ENCODE results near the gene CFAP73. TPM values are rescaled to one million over a fixed set of nuclear protein-coding genes. Genes with fewer than 3 reads are reported as not detected.

CFAP73 gene
- total and polyA plus RNA-seq, 2 experiments from 2014 or later: 0.50 to 0.59 TPM

- Histone ChIP-seq H3K4me1 (ENCODE audit: insufficient read depth) (no peaks in the 10 kb centered on the region), H2AFZ (no peak overlapping the region), H3K4me2 (no peak overlapping the region), H3K9me2 (ENCODE audit: insufficient read depth) (no peaks in the 10 kb centered on the region), H3K79me2 (replicated peaks; ENCODE audit: insufficient read depth) (no peaks in the 10 kb centered on the region), H3K27me3 (ENCODE audit: insufficient read depth) (no peaks in the 10 kb centered on the region), H3K4me3 (no peak overlapping the region), H3K36me3 (ENCODE audit: insufficient read depth) (no peaks in the 10 kb centered on the region), H3K27ac (ENCODE audit: low read depth) (no peak overlapping the region), H4K20me1 (replicated peaks; ENCODE audit: insufficient read depth) (no peaks in the 10 kb centered on the region), H3F3A (replicated peaks; ENCODE audit: low read depth) (no peaks in the 10 kb centered on the region)
- Mint-ChIP-seq H3K4me3 (no peak overlapping the region), H3K27ac (no peak overlapping the region), H3K27me3 (ENCODE audit: insufficient read depth, low read depth, poor library complexity) (peaks cover 2% of the 10 kb centered on the region), H3K36me3 (ENCODE audit: low read depth) (peaks cover 4% of the 10 kb centered on the region; the same call in 1 of the 3 replicates), H3K9me3 (peaks cover 8% of the 10 kb centered on the region; the same call in 2 of the 3 replicates), H3K4me1 (peaks cover 7% of the 10 kb centered on the region; the same call in 1 of the 3 replicates)
- ATAC-seq (no peak), DNase-seq (ENCODE audit: low spot score) (no peak)
- TF ChIP-seq, protein P1, sequence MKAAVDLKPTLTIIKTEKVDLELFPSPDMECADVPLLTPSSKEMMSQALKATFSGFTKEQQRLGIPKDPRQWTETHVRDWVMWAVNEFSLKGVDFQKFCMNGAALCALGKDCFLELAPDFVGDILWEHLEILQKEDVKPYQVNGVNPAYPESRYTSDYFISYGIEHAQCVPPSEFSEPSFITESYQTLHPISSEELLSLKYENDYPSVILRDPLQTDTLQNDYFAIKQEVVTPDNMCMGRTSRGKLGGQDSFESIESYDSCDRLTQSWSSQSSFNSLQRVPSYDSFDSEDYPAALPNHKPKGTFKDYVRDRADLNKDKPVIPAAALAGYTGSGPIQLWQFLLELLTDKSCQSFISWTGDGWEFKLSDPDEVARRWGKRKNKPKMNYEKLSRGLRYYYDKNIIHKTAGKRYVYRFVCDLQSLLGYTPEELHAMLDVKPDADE (IDR thresholded peaks at IDR 0.05): no peak
- no peak for TF ChIP-seq ZNF331 (CRISPR knock-in tag; IDR thresholded peaks at IDR 0.05; ENCODE audit: low read depth)
Observed at GRCh38 chr12:113143959-113144358, 5.6 kb upstream of the CFAP73 start.

DNA sequence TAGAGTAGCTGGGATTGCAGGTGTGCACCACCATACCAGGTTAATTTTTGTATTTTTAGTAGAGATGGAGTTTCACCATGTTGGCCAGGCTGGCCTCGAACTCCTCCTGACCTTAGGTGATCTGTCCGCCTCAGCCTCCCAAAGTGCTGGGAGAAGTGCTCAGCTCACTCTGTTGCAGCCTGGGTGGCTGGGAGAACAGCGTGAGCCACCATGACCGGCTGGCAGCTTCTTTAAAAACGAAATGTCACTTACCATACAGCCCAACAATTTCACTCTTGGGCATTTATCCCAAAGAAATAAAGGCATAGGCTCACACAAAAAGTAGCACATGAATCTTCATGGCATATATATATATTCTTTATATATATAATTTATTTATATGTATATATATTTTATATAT, 4.7 kb upstream of the CFAP73 start:
- Mint-ChIP-seq H3K27ac (no peak overlapping the region), H3K9me3 (peaks cover 8% of the 10 kb centered on the region; the same call in 2 of the 3 replicates), H3K4me1 (peaks cover 9% of the 10 kb centered on the region), H3K36me3 (ENCODE audit: low read depth) (peaks cover 4% of the 10 kb centered on the region; the same call in 1 of the 3 replicates), H3K27me3 (ENCODE audit: insufficient read depth, low read depth, poor library complexity) (peaks cover 2% of the 10 kb centered on the region), H3K4me3 (no peak overlapping the region)
- H4K20me1 ChIP-seq (replicated peaks; ENCODE audit: insufficient read depth): no peaks in the 10 kb centered on the region
- no peaks in the 10 kb centered on the region for H3K9me2 ChIP-seq (ENCODE audit: insufficient read depth)
- H2AFZ ChIP-seq: no peak overlapping the region
- no peaks in the 10 kb centered on the region for H3F3A ChIP-seq (replicated peaks; ENCODE audit: low read depth)
- ATAC-seq: no peak
- H3K79me2 ChIP-seq (replicated peaks; ENCODE audit: insufficient read depth): no peaks in the 10 kb centered on the region
- H3K4me1 ChIP-seq (ENCODE audit: insufficient read depth): peaks cover 3% of the 10 kb centered on the region
- H3K4me2 ChIP-seq: no peak overlapping the region
- no peaks in the 10 kb centered on the region for H3K27me3 ChIP-seq (ENCODE audit: insufficient read depth)
- no peaks in the 10 kb centered on the region for H3K36me3 ChIP-seq (ENCODE audit: insufficient read depth)
- no peak for DNase-seq (ENCODE audit: low spot score)
- no peak overlapping the region for H3K27ac ChIP-seq (ENCODE audit: low read depth)
- no peak overlapping the region for H3K4me3 ChIP-seq
- TF ChIP-seq, protein P2, sequence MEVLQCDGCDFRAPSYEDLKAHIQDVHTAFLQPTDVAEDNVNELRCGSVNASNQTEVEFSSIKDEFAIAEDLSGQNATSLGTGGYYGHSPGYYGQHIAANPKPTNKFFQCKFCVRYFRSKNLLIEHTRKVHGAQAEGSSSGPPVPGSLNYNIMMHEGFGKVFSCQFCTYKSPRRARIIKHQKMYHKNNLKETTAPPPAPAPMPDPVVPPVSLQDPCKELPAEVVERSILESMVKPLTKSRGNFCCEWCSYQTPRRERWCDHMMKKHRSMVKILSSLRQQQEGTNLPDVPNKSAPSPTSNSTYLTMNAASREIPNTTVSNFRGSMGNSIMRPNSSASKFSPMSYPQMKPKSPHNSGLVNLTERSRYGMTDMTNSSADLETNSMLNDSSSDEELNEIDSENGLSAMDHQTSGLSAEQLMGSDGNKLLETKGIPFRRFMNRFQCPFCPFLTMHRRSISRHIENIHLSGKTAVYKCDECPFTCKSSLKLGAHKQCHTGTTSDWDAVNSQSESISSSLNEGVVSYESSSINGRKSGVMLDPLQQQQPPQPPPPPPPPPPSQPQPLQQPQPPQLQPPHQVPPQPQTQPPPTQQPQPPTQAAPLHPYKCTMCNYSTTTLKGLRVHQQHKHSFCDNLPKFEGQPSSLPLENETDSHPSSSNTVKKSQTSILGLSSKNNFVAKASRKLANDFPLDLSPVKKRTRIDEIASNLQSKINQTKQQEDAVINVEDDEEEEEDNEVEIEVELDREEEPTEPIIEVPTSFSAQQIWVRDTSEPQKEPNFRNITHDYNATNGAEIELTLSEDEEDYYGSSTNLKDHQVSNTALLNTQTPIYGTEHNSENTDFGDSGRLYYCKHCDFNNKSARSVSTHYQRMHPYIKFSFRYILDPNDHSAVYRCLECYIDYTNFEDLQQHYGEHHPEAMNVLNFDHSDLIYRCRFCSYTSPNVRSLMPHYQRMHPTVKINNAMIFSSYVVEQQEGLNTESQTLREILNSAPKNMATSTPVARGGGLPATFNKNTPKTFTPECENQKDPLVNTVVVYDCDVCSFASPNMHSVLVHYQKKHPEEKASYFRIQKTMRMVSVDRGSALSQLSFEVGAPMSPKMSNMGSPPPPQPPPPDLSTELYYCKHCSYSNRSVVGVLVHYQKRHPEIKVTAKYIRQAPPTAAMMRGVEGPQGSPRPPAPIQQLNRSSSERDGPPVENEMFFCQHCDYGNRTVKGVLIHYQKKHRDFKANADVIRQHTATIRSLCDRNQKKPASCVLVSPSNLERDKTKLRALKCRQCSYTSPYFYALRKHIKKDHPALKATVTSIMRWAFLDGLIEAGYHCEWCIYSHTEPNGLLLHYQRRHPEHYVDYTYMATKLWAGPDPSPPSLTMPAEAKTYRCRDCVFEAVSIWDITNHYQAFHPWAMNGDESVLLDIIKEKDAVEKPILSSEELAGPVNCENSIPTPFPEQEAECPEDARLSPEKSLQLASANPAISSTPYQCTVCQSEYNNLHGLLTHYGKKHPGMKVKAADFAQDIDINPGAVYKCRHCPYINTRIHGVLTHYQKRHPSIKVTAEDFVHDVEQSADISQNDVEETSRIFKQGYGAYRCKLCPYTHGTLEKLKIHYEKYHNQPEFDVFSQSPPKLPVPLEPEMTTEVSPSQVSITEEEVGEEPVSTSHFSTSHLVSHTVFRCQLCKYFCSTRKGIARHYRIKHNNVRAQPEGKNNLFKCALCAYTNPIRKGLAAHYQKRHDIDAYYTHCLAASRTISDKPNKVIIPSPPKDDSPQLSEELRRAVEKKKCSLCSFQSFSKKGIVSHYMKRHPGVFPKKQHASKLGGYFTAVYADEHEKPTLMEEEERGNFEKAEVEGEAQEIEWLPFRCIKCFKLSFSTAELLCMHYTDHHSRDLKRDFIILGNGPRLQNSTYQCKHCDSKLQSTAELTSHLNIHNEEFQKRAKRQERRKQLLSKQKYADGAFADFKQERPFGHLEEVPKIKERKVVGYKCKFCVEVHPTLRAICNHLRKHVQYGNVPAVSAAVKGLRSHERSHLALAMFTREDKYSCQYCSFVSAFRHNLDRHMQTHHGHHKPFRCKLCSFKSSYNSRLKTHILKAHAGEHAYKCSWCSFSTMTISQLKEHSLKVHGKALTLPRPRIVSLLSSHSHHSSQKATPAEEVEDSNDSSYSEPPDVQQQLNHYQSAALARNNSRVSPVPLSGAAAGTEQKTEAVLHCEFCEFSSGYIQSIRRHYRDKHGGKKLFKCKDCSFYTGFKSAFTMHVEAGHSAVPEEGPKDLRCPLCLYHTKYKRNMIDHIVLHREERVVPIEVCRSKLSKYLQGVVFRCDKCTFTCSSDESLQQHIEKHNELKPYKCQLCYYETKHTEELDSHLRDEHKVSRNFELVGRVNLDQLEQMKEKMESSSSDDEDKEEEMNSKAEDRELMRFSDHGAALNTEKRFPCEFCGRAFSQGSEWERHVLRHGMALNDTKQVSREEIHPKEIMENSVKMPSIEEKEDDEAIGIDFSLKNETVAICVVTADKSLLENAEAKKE (CRISPR knock-in tag; IDR thresholded peaks at IDR 0.05): no peak
- TF ChIP-seq STAT1 (IDR thresholded peaks at IDR 0.05; ENCODE audit: unreplicated experiment) (no peak), POLR2AphosphoS5 (IDR thresholded peaks at IDR 0.05; ENCODE audit: low read depth) (no peak), JUNB (IDR thresholded peaks at IDR 0.05; ENCODE audit: unreplicated experiment) (no peak), ZNF114 (CRISPR knock-in tag; IDR thresholded peaks at IDR 0.05) (no peak), CREB1 (CRISPR knock-in tag; IDR thresholded peaks at IDR 0.05; ENCODE audit: low read depth) (no peak), REST (IDR thresholded peaks at IDR 0.05; ENCODE audit: unreplicated experiment) (no peak)
- TF ChIP-seq, protein P1 (IDR thresholded peaks at IDR 0.05): no peak
